RWPE2 (cell line): ENCODE results near the gene TECTA.

Experiments
- ATAC-seq: fragments of 200-7000 bp; cut with Tn5 transposase; 3 replicates; pipeline ENCODE4 v1.9.1; 2021; ENCODE audit warnings: low read depth
- DNase-seq: peaks from one replicate; pipeline ENCODE4 v3.0.0-alpha.2; 2020; ENCODE audit warnings: low spot score
- H3K27ac ChIP-seq: fragments of 450-650 bp; 2 replicates; pipeline ENCODE4 v1.5.1; 2017; ENCODE audit warnings: mild to moderate bottlenecking; ENCODE audit not compliant: poor library complexity, severe bottlenecking
- H3K27me3 ChIP-seq: fragments of 250-450 bp; sonication (Bioruptor Pico); 2 replicates; pipeline ENCODE4 v1.5.1; 2021; ENCODE audit warnings: mild to moderate bottlenecking, moderate library complexity; ENCODE audit not compliant: insufficient read depth, poor library complexity, severe bottlenecking
- H3K36me3 ChIP-seq: fragments of 250-450 bp; sonication (Bioruptor Pico); 2 replicates; pipeline ENCODE4 v1.5.1; 2020; ENCODE audit warnings: low read depth, mild to moderate bottlenecking, moderate library complexity
- H3K4me1 ChIP-seq: fragments of 250-450 bp; sonication (Bioruptor Pico); 2 replicates; pipeline ENCODE4 v1.5.1; 2021; ENCODE audit warnings: mild to moderate bottlenecking, moderate library complexity; ENCODE audit not compliant: insufficient read depth, poor library complexity, severe bottlenecking
- H3K4me3 ChIP-seq: fragments of 250-450 bp; sonication (Bioruptor Pico); 2 replicates; pipeline ENCODE4 v1.5.1; 2021; ENCODE audit warnings: mild to moderate bottlenecking, moderate library complexity; ENCODE audit not compliant: severe bottlenecking
- H3K9me3 ChIP-seq: fragments of 250-450 bp; sonication (Bioruptor Pico); 2 replicates; pipeline ENCODE4 v1.5.1; 2021; ENCODE audit warnings: mild to moderate bottlenecking, moderate library complexity; ENCODE audit not compliant: severe bottlenecking
- TF ChIP-seq, protein P1 (sequence below): fragments of 450-650 bp; IDR thresholded peaks from one replicate; pipeline ENCODE4 v1.5.1; 2017; ENCODE audit warnings: mild to moderate bottlenecking, moderate library complexity; ENCODE audit not compliant: poor library complexity, severe bottlenecking

The TECTA gene

DNA sequence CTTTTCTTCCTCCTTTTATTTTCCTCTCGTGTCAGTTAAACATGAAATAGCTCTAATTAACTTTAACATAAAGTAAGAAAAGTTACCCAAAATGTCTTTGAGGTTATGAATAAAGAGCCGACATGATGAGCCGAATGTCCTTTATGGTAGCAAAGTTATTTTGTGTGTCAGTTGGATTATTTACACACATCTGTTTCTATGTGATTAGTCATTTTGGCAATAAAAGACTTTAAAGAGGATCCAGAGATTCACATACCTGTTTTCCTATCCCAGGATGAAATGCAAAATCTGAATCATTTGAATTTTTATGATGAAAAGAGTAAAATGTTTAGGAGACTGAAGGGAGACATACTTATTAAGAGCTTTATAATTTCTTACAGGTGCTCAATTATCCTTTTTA is 34.0 kb upstream of the TECTA start:
- no peaks in the 10 kb centered on the region for H3K27me3 ChIP-seq
- H3K9me3 ChIP-seq: no peaks in the 10 kb centered on the region
- peaks cover 34% of the 10 kb centered on the region for H3K36me3 ChIP-seq
- H3K27ac ChIP-seq: no peak overlapping the region
- H3K4me1 ChIP-seq: no peaks in the 10 kb centered on the region
- TF ChIP-seq, protein P1, sequence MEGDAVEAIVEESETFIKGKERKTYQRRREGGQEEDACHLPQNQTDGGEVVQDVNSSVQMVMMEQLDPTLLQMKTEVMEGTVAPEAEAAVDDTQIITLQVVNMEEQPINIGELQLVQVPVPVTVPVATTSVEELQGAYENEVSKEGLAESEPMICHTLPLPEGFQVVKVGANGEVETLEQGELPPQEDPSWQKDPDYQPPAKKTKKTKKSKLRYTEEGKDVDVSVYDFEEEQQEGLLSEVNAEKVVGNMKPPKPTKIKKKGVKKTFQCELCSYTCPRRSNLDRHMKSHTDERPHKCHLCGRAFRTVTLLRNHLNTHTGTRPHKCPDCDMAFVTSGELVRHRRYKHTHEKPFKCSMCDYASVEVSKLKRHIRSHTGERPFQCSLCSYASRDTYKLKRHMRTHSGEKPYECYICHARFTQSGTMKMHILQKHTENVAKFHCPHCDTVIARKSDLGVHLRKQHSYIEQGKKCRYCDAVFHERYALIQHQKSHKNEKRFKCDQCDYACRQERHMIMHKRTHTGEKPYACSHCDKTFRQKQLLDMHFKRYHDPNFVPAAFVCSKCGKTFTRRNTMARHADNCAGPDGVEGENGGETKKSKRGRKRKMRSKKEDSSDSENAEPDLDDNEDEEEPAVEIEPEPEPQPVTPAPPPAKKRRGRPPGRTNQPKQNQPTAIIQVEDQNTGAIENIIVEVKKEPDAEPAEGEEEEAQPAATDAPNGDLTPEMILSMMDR: no peak
- H3K4me3 ChIP-seq: no peak overlapping the region
- DNase-seq (no peak), ATAC-seq (no peak)

- TF ChIP-seq, protein P1: no peak
- no peaks in the 10 kb centered on the region for H3K4me1 ChIP-seq
- H3K36me3 ChIP-seq: peaks cover 32% of the 10 kb centered on the region
- H3K4me3 ChIP-seq: no peak overlapping the region
- H3K9me3 ChIP-seq: no peaks in the 10 kb centered on the region
- no peaks in the 10 kb centered on the region for H3K27me3 ChIP-seq
- ATAC-seq (no peak), DNase-seq (no peak)
- no peak overlapping the region for H3K27ac ChIP-seq
These were observed 33.6 kb upstream of the TECTA start for GRCh38 chr11:121067453-121067852.

DNA sequence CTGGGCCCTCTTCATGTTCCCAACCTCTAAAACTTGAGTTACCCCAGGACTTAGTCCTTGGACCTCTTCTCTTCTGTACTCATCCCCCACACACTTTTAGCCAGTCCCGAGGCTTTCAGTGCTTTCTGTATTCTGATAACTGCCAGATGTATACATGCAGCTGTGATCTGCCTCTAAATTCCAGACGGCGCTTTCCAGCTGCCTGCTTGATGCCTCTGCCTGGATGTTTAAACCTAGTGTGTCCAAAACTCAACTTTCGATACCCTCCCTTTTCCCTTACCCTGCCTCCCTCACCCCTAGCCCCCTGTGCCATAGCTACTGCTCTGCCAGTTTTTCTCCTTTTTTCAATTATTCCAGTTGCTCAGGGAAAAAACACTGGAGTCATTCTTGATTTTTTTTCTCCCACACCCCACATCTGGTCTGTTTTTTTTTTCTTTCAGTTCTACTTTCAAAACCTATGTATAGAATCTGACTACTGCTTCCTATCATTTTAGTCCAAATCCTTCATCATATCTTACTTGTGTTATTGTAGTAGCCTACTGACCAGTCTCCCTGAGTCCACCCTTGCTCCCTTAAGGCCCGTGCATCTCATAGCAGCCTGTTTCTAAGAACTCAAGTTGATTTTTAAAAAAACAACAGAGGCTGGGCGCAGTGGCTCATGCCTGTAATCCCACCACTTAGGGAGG is 32.9 kb upstream of the TECTA start:
- TF ChIP-seq, protein P1: no peak
- Histone ChIP-seq H3K36me3 (peaks cover 35% of the 10 kb centered on the region), H3K27ac (no peak overlapping the region), H3K4me1 (no peaks in the 10 kb centered on the region), H3K9me3 (no peaks in the 10 kb centered on the region), H3K4me3 (no peak overlapping the region), H3K27me3 (no peaks in the 10 kb centered on the region)
- DNase-seq (no peak), ATAC-seq (no peak)

GRCh38 chr11:121068787-121069186 is 32.3 kb upstream of the TECTA start:
- H3K27ac ChIP-seq: no peak overlapping the region
- H3K27me3 ChIP-seq: no peaks in the 10 kb centered on the region
- no peak overlapping the region for H3K4me3 ChIP-seq
- ATAC-seq (no peak), DNase-seq (no peak)
- H3K4me1 ChIP-seq: no peaks in the 10 kb centered on the region
- H3K36me3 ChIP-seq: peaks cover 29% of the 10 kb centered on the region
- TF ChIP-seq, protein P1: no peak
- no peaks in the 10 kb centered on the region for H3K9me3 ChIP-seq
